ENCODE measurements around the gene INTS1.

Gene INTS1, protein sequence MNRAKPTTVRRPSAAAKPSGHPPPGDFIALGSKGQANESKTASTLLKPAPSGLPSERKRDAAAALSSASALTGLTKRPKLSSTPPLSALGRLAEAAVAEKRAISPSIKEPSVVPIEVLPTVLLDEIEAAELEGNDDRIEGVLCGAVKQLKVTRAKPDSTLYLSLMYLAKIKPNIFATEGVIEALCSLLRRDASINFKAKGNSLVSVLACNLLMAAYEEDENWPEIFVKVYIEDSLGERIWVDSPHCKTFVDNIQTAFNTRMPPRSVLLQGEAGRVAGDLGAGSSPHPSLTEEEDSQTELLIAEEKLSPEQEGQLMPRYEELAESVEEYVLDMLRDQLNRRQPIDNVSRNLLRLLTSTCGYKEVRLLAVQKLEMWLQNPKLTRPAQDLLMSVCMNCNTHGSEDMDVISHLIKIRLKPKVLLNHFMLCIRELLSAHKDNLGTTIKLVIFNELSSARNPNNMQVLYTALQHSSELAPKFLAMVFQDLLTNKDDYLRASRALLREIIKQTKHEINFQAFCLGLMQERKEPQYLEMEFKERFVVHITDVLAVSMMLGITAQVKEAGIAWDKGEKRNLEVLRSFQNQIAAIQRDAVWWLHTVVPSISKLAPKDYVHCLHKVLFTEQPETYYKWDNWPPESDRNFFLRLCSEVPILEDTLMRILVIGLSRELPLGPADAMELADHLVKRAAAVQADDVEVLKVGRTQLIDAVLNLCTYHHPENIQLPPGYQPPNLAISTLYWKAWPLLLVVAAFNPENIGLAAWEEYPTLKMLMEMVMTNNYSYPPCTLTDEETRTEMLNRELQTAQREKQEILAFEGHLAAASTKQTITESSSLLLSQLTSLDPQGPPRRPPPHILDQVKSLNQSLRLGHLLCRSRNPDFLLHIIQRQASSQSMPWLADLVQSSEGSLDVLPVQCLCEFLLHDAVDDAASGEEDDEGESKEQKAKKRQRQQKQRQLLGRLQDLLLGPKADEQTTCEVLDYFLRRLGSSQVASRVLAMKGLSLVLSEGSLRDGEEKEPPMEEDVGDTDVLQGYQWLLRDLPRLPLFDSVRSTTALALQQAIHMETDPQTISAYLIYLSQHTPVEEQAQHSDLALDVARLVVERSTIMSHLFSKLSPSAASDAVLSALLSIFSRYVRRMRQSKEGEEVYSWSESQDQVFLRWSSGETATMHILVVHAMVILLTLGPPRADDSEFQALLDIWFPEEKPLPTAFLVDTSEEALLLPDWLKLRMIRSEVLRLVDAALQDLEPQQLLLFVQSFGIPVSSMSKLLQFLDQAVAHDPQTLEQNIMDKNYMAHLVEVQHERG (N-terminal part only)

DNA sequence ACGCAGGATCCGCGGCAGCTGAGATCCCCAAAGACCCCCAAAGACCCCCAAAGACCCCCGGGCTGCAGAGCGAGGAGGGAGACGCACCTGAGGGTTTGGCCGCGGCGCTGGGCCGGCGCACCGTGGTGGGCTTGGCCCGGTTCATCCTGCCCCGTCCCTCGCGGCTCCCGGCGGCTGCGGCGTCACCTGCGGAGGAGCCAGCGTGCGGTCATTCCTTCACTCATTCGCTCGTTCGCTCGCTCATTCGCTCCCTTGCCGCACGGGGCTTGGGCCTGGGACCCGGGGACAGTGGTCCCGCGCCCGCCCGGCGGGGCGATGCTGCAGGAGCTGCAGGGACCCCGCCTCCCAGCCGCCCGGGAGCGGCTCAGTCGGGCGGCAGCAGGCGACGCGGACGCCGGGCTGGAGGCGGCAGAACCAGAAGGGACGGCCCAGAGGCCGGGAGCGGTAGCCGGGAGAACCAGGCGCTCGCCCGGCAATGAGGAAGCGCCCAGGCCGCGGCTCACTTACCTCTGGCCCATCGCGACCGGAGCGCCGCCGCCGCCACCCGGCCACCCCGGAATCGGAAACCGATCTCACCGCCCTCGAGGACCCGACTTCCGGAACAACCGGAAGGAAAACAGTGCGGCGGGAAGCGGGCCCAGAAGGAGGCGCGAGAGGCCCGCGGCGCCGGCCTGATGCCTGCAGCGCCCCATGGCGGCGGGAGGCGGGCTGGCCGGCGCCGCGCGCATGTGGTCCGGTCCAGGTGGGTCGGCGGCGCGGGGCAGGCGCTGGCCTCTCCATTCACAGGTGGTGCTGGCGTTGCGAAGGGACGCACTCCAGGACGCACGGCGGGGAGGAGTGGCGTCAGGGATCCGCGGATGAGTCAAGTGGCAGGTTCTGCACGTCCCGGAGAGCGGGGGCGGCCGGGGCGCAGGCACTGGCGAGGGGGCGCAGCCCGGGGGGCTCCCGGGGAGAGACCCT is at the start of gene INTS1:
Gene INTS1, minus strand, starts transcription at position 574 of the 960 bp plus-strand sequence. Its CDS starts 429 bp downstream, at position 145.
- peak; percentile 95 to 96 (median 96) for DNase-seq

DNA sequence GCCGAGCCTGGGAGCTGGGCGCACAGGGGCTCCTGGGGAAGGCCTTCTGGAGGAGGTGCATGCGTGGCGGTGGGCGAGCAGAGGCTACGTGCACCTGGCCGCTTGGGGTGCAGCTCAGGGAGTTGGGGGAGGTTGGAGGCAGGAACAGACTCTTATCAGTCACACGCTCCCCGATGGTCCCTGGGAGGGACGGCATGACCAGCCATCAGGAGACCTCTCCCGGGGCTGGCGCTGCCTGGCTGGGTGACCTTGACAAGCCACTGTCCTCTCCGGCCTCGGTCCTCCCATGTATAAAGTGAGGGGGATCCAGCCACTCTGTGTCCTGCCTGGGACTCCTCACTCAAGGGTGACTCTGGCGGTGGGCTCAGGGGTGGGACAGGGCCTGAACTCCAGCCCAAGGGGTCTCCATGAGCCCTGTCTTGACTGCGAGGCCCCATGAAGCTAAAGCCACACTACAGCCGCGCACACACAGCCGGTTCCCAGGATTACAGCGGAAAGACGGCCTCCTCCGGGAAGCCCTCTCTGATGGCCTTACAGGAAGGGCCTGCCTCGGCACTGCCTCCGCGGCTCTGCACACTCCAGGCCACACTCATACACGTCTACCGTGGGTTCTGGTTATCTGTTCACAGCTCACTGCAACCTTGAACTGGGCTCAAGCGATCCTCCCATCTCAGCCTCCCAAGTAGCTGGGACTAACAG is 49.5 kb upstream of the INTS1 start:
- no peak for DNase-seq

DNA sequence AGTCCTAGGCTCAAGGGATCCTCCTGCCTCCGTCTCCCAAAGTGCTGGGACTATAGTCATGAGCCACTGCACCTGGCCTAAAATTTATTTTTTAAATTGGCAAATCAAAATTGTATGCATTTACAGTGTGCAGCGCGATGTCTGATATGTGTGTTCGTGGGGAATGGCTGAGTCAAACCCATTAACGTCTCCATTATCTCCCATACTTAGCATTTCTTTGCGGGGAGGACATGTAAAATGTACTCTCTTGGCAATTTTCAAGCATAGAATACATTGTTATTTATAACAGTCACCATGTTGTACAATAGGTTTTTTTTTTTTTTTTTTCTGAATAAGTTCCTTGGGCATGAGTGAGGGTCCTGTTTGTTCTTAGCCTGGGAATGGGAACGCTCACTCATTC is 48.0 kb upstream of the INTS1 start:
- no peak for DNase-seq

DNA sequence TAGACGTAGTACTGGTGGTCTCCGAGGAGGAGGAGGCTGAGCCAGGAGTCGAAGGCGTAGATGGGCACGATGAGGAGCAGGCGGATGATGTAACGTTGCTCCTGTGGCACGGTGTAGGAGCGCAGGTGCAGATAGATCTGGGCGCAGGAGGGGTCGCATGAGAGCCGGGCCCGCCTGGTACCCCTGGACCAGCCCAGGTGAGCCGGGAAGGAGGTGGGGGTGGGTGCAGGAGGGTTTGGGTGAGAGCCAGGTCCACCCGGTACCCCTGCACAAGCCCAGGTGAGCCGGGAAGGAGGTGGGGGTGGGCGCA is 46.6 kb upstream of the INTS1 start:
- no peak for DNase-seq

DNA sequence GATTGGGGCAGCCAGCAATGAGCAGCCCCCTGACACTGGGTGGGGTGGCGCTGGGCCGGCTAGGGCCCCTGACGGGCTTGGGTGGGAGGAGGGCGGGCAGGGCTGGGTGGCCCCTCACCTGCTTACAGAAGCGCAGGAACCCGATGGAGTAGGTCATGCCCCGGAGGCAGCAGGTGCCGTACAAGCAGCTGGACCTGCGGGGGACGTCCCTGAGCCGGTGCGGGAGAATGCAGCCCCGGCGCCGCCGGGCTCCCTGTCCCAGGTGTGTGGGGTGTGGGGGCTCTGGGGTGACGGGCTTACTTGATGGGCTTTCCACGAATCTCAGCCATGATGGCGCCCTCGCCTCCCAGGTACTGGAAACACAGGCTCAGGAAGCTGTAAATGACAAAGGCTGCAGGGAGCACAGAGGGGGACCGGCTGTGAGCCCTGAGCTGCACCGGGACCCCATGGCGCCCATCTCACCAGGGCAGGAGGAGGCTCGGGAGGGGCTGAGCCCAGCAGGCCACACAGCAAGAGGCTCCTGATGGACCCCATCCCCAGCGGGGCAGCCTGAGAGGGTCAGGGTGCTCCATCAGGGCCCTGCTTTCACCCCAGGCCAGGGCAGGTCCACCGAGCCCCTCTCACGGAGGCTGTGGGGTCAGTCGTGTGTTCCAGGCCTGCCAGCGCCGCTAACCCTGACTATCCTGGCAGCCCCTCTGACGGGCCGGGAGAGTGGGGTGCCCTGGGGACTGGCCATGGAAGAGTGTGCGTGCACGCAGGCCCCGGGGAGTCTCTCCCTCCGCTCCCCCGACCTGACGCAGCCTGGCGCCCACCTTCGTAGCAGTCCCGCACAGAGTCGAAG is 46.0 kb upstream of the INTS1 start:
- no peak for DNase-seq

DNA sequence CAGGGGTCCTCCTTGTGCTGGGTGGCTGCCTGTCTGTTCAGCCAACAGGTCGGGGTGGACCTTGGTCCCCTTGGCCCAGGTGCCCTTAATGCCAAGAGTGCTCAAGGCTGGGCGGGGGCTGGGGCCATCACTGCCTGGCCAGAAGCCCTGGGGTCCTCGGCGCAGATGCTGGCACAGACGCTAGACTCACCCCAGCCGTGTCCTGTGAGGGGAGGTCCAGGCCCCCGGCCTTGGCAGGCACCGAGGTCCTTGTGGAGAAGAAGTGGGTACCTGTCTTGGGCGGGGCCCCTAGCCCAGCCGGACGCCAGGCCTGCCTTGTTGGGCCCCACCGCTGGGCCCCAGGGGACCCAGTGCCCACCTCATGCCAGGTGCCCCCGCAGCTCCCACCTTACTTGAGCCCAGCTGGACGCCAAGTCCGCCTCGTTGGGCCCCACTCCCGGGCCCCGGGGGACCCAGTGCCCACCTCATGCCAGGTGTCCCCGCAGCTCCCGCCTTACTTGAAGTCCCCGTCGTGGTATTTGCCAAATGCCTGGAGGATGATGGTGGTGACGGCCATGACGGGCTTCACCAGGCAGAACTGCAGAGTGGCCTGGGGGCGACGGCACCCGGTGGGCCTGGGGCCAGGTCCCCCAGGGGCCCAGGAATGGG is 45.3 kb upstream of the INTS1 start:
- DNase-seq = no peak

DNA sequence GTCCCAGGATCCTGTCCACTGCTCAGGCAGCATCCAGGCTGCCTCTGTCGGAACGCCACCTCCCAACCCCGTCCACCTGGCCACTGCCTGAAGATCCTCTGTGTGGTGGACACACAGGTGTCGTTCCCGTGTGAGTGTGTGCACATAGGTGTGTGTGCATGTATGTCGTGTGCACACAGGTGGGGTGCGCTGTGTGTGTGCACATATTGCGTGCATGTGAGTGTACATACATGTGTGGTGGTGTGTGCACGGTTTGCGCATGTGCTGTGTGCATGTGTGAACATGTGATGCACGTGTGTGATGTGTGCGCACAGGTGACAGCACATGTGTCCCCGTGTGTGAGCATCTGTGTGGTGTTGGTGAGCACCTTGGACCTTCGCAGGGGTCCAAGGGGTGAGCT is 44.8 kb upstream of the INTS1 start:
- no peak for DNase-seq

DNA sequence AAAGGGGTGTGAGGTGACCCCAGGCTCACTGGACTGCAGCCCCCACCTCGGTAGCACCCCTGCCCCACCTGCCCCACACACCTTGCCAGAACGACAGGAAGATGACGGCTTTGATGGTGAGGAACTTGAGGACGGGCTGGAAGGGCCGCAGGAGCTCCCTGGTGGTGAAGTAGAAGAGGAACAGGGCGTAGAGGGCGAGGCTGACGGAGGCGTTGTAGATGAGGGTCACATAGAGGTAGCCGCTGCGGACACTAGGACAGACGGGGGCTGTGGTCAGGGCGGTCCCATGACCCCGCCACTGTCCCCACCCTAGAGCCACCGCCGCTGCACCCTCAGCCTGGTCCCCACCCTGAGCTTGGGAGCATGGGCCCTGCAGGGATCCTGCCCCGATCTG is 44.2 kb upstream of the INTS1 start:
- peak in 2 of 3 donors; percentile 39 to 47 for DNase-seq

DNA sequence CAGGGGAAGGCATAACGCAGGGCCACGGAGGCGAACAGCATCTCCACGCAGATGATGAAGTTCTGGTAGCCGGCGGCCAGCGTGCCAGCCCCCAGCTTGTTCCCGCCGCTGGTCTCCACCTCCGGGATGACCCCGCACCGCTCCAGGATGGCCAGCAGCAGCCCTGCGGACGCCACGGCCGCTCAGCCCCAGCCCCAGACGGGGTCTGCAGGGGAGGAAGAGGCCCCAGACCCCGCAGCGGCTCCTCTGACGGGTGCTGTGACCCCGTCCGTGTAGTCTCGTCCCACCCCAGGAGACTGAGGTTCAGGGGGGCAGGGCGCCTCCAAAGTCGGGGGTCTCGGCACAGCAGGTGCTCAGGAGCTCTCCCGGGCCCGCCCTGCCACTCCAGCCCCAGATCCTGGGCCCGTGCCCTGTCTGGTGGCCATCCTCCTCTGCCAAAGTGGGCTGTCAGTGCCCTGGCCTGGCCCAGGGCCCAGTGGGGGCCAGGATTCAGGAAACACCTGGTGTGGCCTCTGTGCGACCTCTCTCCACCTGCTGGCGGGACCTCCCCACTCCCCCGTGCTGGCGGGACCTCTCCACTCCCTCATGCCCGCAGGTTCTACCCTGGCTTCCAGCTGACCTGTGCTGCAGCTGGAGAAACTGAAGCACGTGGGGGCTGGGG is 43.7 kb upstream of the INTS1 start:
- DNase-seq = no peak

DNA sequence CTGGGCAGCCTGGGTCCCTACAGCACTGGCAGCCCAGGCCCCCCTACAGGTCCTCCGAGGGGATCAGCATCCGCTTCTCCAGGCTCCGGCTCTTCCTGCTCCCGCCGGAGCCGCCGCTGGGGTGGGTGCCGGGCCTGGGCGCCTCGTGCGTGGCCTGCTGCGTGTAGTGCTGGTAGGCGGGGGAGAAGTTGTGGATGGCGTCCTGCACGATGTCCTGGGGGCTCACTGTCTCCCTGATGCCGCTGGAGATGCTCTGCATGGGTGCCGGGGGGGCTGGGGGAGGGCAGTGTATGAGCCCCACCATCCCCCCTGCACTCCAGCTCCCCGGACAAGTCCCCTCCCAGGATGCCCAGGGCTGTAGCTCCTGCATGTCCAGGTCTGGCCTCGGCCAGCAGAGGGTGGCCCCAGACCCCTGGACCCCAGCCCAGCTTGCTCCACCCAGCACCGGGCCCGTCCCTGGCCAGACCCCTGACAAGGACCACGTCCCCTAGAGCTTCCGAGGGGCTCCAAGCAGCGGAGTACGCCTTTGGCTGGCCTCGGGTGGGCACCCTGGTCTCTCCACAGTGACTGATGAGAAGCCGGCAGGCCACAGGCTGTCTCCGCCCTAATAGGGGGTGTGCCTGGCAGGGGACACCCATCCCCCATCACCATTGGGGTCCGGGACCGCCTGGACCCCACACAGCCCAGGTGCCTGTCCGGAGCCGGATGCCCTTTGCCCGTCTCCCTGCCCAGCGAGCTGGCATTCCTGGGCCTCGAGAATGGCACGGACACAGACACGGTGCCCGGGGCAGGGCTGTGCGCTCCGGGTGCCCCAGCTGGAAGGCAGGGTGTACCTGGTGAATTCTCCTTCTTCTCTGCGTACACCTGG is 43.0 kb upstream of the INTS1 start:
- no peak for DNase-seq

DNA sequence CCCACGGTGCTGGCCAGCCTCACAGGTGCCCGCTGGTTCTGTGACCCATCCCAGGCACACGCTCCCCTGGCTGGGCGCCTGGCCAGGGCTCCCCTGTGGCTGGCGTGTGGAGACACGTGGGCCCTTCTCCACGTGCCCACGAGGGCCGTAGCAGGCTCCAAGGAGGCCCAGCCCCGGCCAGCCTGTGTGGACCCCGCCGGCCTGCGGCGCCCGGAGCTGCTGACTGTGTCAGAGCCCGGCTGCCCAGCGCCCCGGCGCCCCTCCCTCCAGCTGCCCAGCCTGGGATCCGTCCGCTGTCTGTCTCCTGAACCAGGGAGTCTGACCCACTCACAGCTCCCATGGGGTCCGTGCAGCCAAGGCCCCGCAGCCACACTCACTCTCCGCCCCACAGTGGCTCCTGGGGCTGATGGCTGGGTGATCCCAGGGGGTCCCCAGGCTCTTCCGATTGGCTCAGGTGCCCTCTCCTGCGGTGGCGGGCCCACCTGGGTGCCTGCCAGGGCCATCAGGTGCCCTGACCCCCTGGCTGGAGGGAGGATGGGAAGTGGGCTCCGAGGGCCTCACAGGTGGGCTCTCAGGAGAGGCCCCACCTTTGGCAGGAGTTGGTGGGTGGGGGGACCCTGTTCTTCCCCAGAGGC is 42.2 kb upstream of the INTS1 start:
- DNase-seq = no peak

DNA sequence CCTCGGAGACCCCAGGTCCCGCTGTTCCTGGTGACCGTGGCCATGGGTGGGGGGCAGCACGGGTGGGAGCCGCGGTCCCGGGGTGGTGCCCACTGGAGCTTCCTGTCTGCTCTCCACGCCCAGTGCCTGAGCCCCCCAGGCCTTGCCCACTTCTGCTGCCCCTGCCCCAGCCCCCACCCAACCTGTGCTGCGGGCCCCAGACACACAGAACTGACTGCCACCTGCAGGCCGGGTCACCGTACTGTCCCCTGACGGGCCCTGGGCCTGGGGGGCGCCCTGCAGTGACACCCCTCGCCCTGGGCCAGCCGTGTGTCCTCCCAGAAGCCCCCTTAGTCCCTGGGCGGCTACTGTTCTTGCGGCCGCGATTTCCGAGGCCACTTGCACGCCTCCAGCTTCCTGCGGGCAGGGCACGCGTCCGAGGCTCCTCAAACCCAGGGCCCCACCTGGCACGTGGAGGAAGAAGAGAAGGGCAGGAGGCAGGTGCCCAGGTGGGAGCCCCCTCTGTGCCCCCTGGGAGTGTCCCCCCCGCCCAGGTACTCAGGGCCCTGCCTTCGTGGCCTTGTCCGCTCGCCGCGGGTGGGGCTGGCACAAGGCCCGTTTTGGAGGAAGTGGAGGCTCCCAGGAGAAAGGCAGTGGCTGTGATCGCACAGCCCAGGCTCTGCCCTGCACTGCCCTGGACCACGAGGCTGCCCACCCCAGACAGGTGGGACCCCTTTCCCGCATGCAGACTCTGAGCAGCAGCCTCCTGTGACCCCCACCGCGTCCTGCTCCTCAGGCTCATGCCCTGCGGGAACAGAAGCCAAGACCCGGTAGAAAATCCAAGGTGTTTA is 41.4 kb upstream of the INTS1 start:
- DNase-seq = no peak

DNA sequence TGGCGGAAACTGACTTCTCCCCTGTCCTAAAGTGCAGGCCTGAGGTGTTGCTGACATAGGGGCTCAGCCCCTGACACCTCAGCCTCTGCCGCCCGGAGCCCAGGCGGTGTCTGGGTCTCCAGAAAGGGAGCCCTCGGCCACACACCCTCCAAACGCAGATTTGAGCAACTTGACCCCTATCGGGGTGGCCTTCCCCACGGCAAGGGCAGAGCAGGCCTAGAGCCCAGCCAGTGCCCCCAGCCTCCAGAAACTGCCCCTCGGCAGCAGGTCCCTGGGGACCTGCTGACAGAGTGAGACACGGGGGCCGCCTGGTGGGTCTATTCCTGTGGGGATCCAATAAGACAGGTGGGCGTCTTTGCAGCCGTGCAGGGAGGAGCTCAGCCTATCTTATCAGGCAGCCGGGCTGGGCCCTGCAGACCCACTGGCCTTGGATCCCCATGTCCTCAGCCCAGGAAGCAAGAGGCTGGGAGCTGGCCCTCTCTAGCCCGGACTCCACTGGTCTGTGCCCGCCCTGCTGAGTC is 40.8 kb upstream of the INTS1 start:
- DNase-seq = no peak

DNA sequence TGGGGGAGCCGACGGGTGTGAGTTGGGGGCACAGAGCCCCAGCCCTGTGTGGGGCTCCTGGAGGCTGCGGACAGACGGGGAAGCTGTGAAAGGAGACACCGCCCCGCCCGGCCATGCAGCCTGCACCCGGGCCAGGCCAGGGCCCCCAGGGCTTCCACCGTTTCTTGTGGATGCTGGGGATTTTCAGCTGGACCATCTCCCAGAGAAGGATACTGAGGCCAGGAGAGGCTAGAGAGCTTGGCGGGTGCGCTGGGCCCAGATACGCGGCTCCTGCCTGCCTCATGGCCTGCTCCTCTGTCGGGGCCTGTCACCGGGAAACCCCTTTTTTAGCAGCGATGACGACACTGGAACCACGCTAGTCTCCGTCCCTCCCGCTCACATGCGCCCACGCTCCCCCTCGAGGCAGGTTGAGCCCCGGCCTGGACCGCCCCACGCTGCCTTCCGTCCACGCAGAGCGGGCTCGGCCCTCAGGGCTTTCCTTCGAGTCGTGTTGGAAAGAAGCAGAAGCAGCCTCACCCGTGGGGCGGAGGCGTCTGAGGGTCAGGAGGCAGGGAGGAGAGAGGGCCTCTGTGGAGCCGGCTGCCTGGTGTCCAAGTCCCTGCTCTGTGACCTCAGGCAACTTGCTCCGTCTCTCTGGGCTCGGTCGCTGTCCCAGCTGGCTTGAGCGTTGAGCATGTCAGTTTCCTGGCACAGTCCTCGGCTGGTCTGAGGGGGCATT is 40.1 kb upstream of the INTS1 start:
- peak; percentile 43 to 47 (median 46) for DNase-seq

DNA sequence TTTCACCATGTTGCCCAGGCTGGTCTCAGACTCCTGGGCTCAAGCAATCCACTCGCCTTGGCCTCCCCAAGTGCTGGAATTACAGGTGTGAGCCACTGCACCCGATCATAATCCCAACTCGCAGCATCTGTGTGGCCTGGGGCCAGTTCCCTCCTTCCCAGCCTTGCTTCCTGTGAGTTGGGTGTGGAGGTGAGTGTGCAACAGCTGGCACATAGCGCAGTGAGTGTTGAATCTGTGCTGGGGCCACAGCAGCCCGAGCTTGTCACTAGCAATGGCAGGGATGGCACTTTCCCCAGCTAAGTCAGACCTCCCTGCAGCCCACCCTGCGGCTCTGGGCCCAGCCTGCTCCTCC is 39.6 kb upstream of the INTS1 start:
- DNase-seq = no peak

Measured in suppressor macrophage treated with lipopolysaccharide for 1 hour (primary cell).